ENCODE measurements around the gene RSPRY1.
"Not testable (repeated sequence)": the region's sequence is repeated elsewhere in the genome, so short reads cannot be mapped to it uniquely, and the experiment has no call there.

Gene RSPRY1

DNA sequence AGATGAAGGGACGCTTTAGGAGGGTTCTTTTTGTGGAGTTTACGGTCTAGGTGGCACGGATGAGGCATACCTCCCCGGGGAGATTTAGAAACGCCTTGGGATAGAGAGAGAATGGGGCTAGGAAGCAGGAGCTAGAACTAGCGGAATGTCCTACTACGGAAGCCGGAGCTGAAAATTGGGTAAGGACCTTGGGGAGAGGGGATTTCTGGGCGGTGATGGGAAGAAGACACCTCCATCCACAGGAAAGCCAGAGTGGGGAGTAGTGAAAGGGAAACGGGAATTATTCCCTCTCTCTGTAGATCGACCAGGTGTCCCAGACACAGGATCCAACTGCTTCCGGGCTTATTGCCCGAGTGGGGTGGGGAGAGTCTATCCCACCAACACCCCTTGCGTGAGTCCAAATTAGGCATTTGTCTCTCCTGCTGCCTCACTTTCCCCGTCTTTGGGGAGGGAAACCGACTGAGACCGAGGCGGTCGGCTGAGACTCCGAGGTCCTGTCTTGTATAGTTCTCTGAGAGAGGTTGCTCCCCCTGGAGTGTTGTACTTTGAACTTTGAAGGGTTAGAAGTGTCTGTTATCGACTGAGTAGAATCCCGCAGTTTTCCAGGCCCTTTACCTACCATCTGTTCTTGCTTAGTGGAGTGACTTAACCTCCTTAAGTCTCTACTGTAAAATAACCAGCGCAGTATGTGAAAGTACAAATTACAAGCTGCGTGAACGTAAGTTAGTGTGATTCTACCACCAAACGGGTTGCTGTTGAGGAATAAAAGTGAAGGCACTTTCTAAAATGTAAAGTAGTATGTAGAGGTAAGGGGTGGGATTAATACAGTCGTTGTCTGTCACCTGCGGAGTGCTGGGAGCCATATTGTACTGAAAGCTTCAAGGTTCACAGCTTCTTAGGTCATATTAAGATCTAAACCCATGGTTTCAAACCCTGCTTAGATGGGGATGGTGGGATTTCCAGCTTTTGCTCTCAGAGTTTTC, 1.0 kb downstream of the RSPRY1 start:
- no peak for DNase-seq (ENCODE audit: low read depth)

GRCh38 chr16:57187902-57188710, 2.0 kb downstream of the RSPRY1 start:
- not testable (repeated sequence) for DNase-seq (ENCODE audit: low read depth)

GRCh38 chr16:57188711-57189002, 2.5 kb downstream of the RSPRY1 start:
- DNase-seq (ENCODE audit: low read depth), result no peak

DNA sequence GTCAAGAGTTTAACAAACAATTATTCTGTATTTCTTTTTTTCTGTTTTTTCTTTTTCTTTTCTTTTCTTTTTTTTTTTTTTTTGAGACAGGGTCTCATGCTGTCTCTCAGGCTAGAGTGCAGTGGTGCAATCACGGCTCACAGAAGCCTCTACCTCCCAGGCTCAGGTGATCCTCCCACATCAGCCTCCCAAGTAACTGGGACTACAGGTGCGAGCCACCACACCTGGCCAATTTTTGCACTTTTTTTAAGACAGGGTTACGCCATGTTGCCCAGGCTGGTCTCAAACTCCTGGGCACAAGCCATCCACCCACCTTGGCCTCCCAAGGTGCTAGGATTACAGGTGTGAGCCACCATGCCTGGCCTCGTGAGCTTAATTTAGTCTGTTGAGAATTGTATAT, 3.4 kb downstream of the RSPRY1 start:
- DNase-seq (ENCODE audit: low read depth), result not testable (repeated sequence)

GRCh38 chr16:57190136-57190535, 4.0 kb downstream of the RSPRY1 start:
- no peak for DNase-seq (ENCODE audit: low read depth)

GRCh38 chr16:57191056-57191571, 5.0 kb downstream of the RSPRY1 start:
- DNase-seq (ENCODE audit: low read depth), result no peak

DNA sequence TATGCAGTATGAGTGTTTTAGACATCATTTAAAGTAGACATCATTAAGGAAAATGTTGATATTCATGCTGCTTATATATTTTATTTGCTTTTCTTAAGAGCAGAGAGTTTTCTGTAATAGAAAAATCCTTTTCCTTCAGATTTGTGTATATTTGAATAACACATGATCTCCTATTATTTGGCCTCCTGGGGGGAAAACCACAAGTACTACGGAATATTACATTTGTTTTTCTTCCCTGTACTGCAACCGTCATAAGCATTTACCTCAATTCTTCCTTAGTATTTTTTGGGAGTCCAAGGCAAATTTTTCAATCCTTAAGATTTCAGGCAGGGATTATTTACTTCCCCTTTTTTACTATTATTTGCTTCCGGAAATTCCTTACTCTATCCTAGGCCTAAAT, 6.0 kb downstream of the RSPRY1 start:
- DNase-seq (ENCODE audit: low read depth), result no peak

GRCh38 chr16:57192720-57193486, 6.8 kb downstream of the RSPRY1 start:
- no peak for DNase-seq (ENCODE audit: low read depth)

- DNase-seq (ENCODE audit: low read depth), result peak; percentile 78
Measured at GRCh38 chr16:57194512-57194911, 8.4 kb downstream of the RSPRY1 start.

- no peak for DNase-seq (ENCODE audit: low read depth)
Measured at GRCh38 chr16:57196286-57196685, 10.2 kb downstream of the RSPRY1 start.

DNA sequence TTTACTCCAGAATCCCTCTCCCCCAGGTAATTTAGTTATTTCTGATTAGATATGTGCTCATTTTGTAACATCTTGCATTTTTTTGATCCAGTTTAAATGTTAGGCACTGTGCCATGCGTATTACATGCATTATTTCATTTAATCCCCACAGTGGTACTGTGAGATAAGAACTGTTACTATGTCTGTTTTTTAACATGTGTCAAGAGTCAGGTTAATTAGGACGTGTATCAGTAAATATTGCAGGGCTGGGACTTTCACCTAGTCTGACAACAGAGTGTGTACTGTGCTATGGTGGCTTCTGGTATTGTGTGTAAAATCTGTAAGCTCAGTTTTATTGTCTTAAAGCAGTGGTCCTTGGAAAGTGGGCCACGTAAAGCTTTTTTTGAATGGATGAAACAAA, 10.6 kb downstream of the RSPRY1 start:
- no peak for DNase-seq (ENCODE audit: low read depth)

- DNase-seq (ENCODE audit: low read depth), result not testable (repeated sequence)
Measured at GRCh38 chr16:57200321-57200720, 14.2 kb downstream of the RSPRY1 start.

- not testable (repeated sequence) for DNase-seq (ENCODE audit: low read depth)
Measured at GRCh38 chr16:57200926-57201325, 14.8 kb downstream of the RSPRY1 start.

- DNase-seq (ENCODE audit: low read depth), result no peak
Measured at GRCh38 chr16:57202095-57202886, 16.2 kb downstream of the RSPRY1 start.

DNA sequence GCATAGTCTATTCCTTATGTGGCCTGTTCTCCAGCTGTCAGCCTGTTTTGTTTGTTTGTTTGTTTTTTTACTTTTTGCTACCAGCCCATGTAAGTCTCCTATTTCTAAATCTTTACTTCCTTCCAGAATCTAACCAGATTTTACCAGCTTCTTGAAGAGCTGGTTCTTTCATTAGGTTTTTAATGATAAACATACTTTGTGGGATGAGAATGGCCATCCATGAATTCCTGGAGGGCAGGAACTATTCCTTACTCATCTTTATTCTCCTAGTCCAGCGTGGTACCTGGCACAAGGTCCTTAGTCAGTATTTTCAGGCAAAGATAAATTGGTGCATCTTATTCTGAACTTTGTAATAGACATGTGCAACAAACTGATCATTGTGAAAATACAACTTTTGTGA, 17.3 kb downstream of the RSPRY1 start:
- DNase-seq (ENCODE audit: low read depth), result no peak

DNA sequence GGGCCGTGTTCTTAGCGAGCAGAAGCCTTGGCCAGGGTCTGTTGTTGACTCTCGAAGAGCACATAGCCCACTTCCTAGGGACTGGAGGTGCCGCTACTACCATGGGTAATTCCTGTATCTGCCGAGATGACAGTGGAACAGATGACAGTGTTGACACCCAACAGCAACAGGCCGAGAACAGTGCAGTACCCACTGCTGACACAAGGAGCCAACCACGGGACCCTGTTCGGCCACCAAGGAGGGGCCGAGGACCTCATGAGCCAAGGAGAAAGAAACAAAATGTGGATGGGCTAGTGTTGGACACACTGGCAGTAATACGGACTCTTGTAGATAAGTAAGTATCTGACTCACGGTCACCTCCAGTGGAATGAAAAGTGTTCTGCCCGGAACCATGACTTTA, 18.5 kb downstream of the RSPRY1 start:
- no peak for DNase-seq (ENCODE audit: low read depth)

DNA sequence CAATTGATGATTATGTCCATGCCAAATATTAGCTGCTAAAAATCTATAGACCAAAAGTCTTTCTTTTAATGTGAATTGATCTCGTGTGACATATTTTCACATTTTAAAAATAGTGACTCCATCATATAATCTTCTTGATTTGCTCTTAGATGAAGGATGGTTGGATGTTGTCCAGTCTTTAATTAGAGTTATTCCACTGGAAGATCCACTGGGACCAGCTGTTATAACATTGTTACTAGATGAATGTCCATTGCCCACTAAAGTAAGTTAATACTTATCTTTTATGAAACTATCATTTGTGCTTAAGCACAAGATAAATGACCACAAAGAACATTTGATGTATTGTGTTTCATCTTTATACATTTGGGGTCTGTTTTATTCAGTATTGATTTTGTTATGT, 22.8 kb downstream of the RSPRY1 start:
- DNase-seq (ENCODE audit: low read depth), result no peak

GRCh38 chr16:57209780-57210179, 23.7 kb downstream of the RSPRY1 start:
- no peak for DNase-seq (ENCODE audit: low read depth)

DNA sequence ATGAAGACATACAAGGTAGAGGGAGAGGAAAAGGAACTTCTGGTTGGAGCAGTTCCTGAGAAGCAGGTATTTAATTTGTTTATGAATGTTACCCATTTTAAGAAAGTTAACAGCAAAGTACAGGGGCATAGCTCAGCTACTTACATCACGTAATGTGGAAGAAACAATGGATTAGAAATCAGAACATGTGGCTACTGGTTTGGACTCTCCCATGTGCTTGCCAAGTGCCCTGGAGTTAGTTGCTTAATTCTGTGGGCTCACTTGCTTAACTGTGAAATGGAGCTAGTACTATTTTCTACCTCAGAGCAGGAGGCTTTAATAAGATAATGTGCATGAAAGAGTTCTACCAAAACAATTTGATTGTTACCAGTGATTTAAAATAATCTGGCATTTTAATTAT, 27.3 kb downstream of the RSPRY1 start:
- DNase-seq (ENCODE audit: low read depth), result no peak

DNA sequence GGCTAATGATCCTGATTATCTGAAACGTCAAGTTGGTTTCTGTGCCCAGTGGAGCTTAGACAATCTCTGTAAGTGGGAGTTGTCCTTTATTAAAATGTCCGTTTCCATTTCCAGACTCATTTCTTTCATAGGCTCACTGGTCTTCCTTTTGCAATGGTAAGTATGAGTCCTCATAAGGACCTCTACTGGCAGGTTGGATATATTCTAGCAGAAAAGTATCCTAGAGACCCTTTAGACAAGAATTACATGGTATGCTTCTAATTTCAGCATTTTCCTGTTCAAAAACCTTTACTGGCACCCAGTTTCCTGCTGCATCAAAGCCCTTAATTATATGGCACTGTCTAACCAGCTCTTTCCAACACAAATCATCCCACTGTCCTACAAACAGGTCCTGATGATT, 30.8 kb downstream of the RSPRY1 start:
- DNase-seq (ENCODE audit: low read depth), result no peak

DNA sequence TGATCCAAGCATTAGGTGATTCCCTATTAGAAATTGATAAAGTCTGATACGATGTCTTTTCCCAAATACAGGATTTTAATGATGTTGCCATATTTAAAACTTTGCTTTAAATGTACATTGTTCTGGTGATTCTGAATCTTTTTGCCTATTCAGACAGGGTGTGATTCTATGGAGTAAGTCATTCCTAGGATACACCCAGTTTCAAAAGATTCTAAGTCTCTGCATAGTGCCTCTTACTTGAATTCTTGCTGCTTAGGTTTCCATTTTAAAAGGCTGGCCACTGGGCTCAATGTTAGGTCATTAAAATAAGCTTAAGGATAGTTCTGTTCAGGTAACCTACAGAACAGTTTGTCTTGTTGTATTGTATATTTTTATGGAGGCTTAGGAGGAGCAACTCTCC, 36.9 kb downstream of the RSPRY1 start:
- no peak for DNase-seq (ENCODE audit: low read depth)
